ENCODE results near the gene HOMER2. TPM values are rescaled to one million over a fixed set of nuclear protein-coding genes. Genes with fewer than 3 reads are reported as not detected.
"Not testable (repeated sequence)": the region's sequence is repeated elsewhere in the genome, so short reads cannot be mapped to it uniquely, and the experiment has no call there.

Gene HOMER2
- total RNA-seq, 1 donor from 2014 or later, result 12.2 TPM

- Mint-ChIP-seq H3K36me3 (ENCODE audit: low read depth, unreplicated experiment) (peaks cover 1% of the 10 kb centered on the region), H3K4me3 (ENCODE audit: unreplicated experiment) (no peak overlapping the region), H3K27me3 (ENCODE audit: low read depth, unreplicated experiment) (peaks cover 2% of the 10 kb centered on the region), H3K9me3 (ENCODE audit: unreplicated experiment) (no peaks in the 10 kb centered on the region), H3K27ac (ENCODE audit: unreplicated experiment) (no peak overlapping the region), H3K4me1 (ENCODE audit: low read depth, unreplicated experiment) (peaks cover 11% of the 10 kb centered on the region)
- TF ChIP-seq CTCF (IDR thresholded peaks at IDR 0.05; ENCODE audit: insufficient read depth, low read depth, low read length) (no peak), EZH2 (IDR thresholded peaks at IDR 0.05; ENCODE audit: insufficient read depth, low read length) (no peak)
- Histone ChIP-seq H3K79me2 (ENCODE audit: insufficient read depth, low read length) (peaks cover 3% of the 10 kb centered on the region), H3K27me3 (ENCODE audit: insufficient read depth, low read length) (no peaks in the 10 kb centered on the region), H3K9me3 (ENCODE audit: insufficient read depth, low read depth, low read length) (no peaks in the 10 kb centered on the region), H2AFZ (ENCODE audit: low read depth, low read length) (no peak overlapping the region), H3K36me3 (ENCODE audit: insufficient read depth, low read length) (no peaks in the 10 kb centered on the region), H3K4me2 (ENCODE audit: low read length) (no peak overlapping the region), H3K27ac (ENCODE audit: low read depth, low read length) (no peak overlapping the region), H3K9ac (ENCODE audit: low read length) (no peak overlapping the region), H3K4me1 (ENCODE audit: insufficient read depth, low read length) (peaks cover 4% of the 10 kb centered on the region), H4K20me1 (ENCODE audit: insufficient read depth, low read length) (peaks cover 5% of the 10 kb centered on the region), H3K4me3 (ENCODE audit: insufficient read depth, low read depth, low read length) (no peak overlapping the region)
- FAIRE-seq, result no peak
- no peak for DNase-seq (ENCODE audit: low read depth)
Observed at GRCh38 chr15:82898961-82899360, 53.6 kb downstream of the HOMER2 start.

GRCh38 chr15:82895983-82896382 is 56.5 kb downstream of the HOMER2 start:
- Histone ChIP-seq H4K20me1 (ENCODE audit: insufficient read depth, low read length) (peaks cover 3% of the 10 kb centered on the region), H3K4me2 (ENCODE audit: low read length) (no peak overlapping the region), H3K4me1 (ENCODE audit: insufficient read depth, low read length) (peaks cover 4% of the 10 kb centered on the region), H2AFZ (ENCODE audit: low read depth, low read length) (no peak overlapping the region), H3K36me3 (ENCODE audit: insufficient read depth, low read length) (no peaks in the 10 kb centered on the region), H3K27me3 (ENCODE audit: insufficient read depth, low read length) (no peaks in the 10 kb centered on the region), H3K4me3 (ENCODE audit: insufficient read depth, low read depth, low read length) (no peak overlapping the region), H3K79me2 (ENCODE audit: insufficient read depth, low read length) (peaks cover 3% of the 10 kb centered on the region), H3K9me3 (ENCODE audit: insufficient read depth, low read depth, low read length) (no peaks in the 10 kb centered on the region), H3K27ac (ENCODE audit: low read depth, low read length) (no peak overlapping the region), H3K9ac (ENCODE audit: low read length) (no peak overlapping the region)
- H3K27me3 Mint-ChIP-seq (ENCODE audit: low read depth, unreplicated experiment), result peaks cover 2% of the 10 kb centered on the region
- H3K4me3 Mint-ChIP-seq (ENCODE audit: unreplicated experiment), result no peak overlapping the region
- no peaks in the 10 kb centered on the region for H3K36me3 Mint-ChIP-seq (ENCODE audit: low read depth, unreplicated experiment)
- H3K9me3 Mint-ChIP-seq (ENCODE audit: unreplicated experiment), result no peaks in the 10 kb centered on the region
- no peak for FAIRE-seq
- no peak overlapping the region for H3K27ac Mint-ChIP-seq (ENCODE audit: unreplicated experiment)
- TF ChIP-seq CTCF (IDR thresholded peaks at IDR 0.05; ENCODE audit: insufficient read depth, low read depth, low read length), result no peak
- no peak for TF ChIP-seq EZH2 (IDR thresholded peaks at IDR 0.05; ENCODE audit: insufficient read depth, low read length)
- DNase-seq (ENCODE audit: low read depth), result no peak
- H3K4me1 Mint-ChIP-seq (ENCODE audit: low read depth, unreplicated experiment), result peaks cover 11% of the 10 kb centered on the region

GRCh38 chr15:82894971-82895520 is 57.5 kb downstream of the HOMER2 start:
- no peak for TF ChIP-seq CTCF (IDR thresholded peaks at IDR 0.05; ENCODE audit: insufficient read depth, low read depth, low read length)
- TF ChIP-seq EZH2 (IDR thresholded peaks at IDR 0.05; ENCODE audit: insufficient read depth, low read length), result no peak
- no peak overlapping the region for H3K4me2 ChIP-seq (ENCODE audit: low read length)

GRCh38 chr15:82893473-82893872 is 59.0 kb downstream of the HOMER2 start:
- not testable (repeated sequence) for H3K36me3 ChIP-seq (ENCODE audit: insufficient read depth, low read length); H3K9ac ChIP-seq (ENCODE audit: low read length); H3K9me3 Mint-ChIP-seq (ENCODE audit: unreplicated experiment); H3K79me2 ChIP-seq (ENCODE audit: insufficient read depth, low read length); H3K4me3 Mint-ChIP-seq (ENCODE audit: unreplicated experiment); DNase-seq (ENCODE audit: low read depth); H3K27me3 Mint-ChIP-seq (ENCODE audit: low read depth, unreplicated experiment); H3K27ac ChIP-seq (ENCODE audit: low read depth, low read length); H4K20me1 ChIP-seq (ENCODE audit: insufficient read depth, low read length); H3K4me1 Mint-ChIP-seq (ENCODE audit: low read depth, unreplicated experiment); H3K4me2 ChIP-seq (ENCODE audit: low read length); H3K27me3 ChIP-seq (ENCODE audit: insufficient read depth, low read length); H3K4me3 ChIP-seq (ENCODE audit: insufficient read depth, low read depth, low read length); FAIRE-seq; H3K36me3 Mint-ChIP-seq (ENCODE audit: low read depth, unreplicated experiment); H3K9me3 ChIP-seq (ENCODE audit: insufficient read depth, low read depth, low read length); H3K4me1 ChIP-seq (ENCODE audit: insufficient read depth, low read length); H2AFZ ChIP-seq (ENCODE audit: low read depth, low read length); H3K27ac Mint-ChIP-seq (ENCODE audit: unreplicated experiment)

More at GRCh38 chr15:82894971-82895520, 57.5 kb downstream of the HOMER2 start:
- Histone ChIP-seq H2AFZ (ENCODE audit: low read depth, low read length) (no peak overlapping the region), H4K20me1 (ENCODE audit: insufficient read depth, low read length) (no peaks in the 10 kb centered on the region), H3K36me3 (ENCODE audit: insufficient read depth, low read length) (no peaks in the 10 kb centered on the region), H3K4me1 (ENCODE audit: insufficient read depth, low read length) (peaks cover 4% of the 10 kb centered on the region), H3K9ac (ENCODE audit: low read length) (no peak overlapping the region), H3K27ac (ENCODE audit: low read depth, low read length) (no peak overlapping the region), H3K27me3 (ENCODE audit: insufficient read depth, low read length) (no peaks in the 10 kb centered on the region), H3K9me3 (ENCODE audit: insufficient read depth, low read depth, low read length) (no peaks in the 10 kb centered on the region), H3K79me2 (ENCODE audit: insufficient read depth, low read length) (peaks cover 3% of the 10 kb centered on the region), H3K4me3 (ENCODE audit: insufficient read depth, low read depth, low read length) (no peak overlapping the region)
- peak overlapping the region; percentile 50 for H3K27ac Mint-ChIP-seq (ENCODE audit: unreplicated experiment)
- H3K27me3 Mint-ChIP-seq (ENCODE audit: low read depth, unreplicated experiment), result peaks cover 2% of the 10 kb centered on the region
- H3K4me3 Mint-ChIP-seq (ENCODE audit: unreplicated experiment), result peak overlapping the region; percentile 29
- DNase-seq (ENCODE audit: low read depth), result peak; percentile 55
- no peak for FAIRE-seq
- H3K9me3 Mint-ChIP-seq (ENCODE audit: unreplicated experiment), result no peaks in the 10 kb centered on the region
- H3K36me3 Mint-ChIP-seq (ENCODE audit: low read depth, unreplicated experiment), result no peaks in the 10 kb centered on the region
- peaks cover 8% of the 10 kb centered on the region for H3K4me1 Mint-ChIP-seq (ENCODE audit: low read depth, unreplicated experiment)
